Renal cortex interstitium (tissue), 11 donors: ENCODE measurements around the gene RNFT2. TPM values are rescaled to one million over a fixed set of nuclear protein-coding genes. Genes with fewer than 3 reads are reported as not detected.
"Not testable (repeated sequence)": the region's sequence is repeated elsewhere in the genome, so short reads cannot be mapped to it uniquely, and the experiment has no call there.

Source experiments
- DNase-seq, 11 donors: peaks; one replicate each; pipeline ENCODE4 v3.0.0-alpha.2; 2013; ENCODE audit warnings: low read depth in 9 of 11, low spot score in 4 of 11; ENCODE audit errors: extremely low read depth in 1 of 11
- polyA plus RNA-seq, 3 donors: library from polyadenylated mRNA; unstranded; fragments of 120-200 nt; gene quantifications; one replicate each; pipeline ENCODE4 v1.2.1, GENCODE V29; 2013; ENCODE audit not compliant: insufficient read length in 3 of 3

Gene RNFT2
- polyA plus RNA-seq, 3 donors: 4.1 to 6.7 (median 5.4) TPM

DNA sequence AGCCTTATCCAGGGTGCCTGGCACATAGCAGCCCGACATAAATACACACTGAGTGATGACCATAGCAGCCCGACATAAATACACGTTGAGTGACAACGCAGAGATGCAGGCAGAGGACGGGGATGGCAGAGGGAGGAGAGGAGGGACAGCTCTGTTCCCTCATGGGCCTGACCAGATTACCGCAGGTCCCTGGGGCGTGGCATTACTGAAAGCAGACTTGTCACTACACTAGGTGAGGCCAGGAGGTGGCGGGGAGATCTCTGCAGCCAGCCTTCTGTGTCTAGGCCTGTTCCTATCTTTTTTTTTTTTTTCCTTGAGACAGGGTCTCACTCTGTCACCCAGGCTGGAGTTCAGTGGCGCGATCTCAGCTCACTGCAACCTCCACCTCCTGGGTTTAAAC is 74.1 kb downstream of the RNFT2 start:
- no peak for DNase-seq

DNA sequence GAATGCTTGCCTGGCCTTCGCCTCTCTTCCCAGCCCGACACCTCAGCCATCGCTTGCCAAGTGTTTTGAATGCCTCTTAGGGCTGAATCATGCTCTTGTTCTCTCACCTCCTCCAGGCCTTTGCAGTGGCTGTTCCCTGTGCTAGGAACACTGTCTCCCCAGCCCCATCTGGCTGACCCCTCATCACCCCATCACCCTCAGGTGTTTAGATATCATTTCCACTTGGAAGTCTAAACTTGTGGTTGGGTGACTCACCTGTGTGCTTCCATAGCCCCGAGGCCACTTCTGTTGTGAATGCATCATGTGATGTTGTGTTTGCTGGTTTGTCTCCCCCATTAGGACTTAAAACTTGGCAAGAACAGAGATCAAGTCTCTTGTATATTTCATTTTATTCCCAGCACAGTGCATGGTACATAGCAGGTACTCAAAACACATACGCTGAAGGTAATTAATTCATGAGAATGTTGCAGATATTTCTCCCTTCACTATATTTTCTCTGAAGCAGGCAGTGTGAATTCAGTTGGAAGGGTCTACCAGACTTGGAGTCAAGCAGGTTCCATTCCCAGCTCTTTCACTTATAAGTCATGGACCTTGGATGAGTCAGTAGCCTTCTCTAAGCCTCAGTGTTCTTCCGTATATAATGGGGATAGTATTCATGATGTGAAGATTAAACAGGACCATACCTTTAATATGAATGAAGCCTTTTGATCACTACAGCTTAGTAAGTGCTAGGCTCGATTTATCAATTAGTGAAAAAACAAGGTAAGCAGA is 75.3 kb downstream of the RNFT2 start:
- DNase-seq: no peak

DNA sequence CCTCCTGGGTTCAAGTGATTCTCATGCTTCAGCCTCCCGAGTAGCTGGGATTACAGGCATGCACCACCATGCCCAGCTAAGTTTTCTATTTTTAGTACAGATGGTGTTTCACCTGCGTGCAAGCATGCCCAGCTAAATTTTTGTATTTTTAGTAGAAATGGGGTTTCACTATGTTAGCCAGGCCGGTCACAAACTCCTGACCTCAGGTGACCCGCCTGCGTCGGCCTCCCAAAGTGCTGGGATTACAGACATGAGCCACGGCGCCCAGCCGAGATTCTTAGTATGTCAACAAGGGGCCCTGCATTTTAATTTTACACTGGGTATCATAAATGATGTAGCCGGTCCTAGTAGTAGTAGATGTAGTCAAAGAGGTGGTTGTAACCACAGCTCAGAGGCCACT is 76.7 kb downstream of the RNFT2 start:
- not testable (repeated sequence) for DNase-seq

DNA sequence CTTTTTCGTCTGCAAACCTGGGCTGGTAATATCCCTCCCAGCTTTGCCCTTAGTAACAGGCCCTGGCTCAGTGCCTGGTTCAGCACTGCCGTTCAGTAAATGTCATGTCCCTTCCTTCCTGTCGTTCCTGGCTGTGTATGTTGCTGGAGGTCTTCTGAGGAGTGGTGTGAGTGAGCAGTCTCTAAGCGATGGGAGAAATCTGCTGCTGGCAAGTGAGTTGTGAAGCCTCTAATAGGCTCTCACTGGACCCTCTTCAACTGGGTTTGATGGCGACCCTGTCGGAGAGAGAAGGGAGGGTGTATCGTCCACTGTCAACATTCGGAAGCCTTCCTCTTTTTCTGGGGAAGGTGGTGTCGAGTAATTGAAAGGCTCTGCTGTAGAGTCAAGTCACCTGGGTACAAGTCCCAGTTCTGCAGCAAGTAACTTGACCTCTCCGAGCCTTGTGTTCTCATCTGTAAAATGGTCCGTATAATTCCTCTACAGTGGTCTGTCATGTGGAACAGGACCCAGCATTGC is 80.3 kb downstream of the RNFT2 start:
- peak in 6 of 11 donors; percentile 9 to 40 (median 29) for DNase-seq

DNA sequence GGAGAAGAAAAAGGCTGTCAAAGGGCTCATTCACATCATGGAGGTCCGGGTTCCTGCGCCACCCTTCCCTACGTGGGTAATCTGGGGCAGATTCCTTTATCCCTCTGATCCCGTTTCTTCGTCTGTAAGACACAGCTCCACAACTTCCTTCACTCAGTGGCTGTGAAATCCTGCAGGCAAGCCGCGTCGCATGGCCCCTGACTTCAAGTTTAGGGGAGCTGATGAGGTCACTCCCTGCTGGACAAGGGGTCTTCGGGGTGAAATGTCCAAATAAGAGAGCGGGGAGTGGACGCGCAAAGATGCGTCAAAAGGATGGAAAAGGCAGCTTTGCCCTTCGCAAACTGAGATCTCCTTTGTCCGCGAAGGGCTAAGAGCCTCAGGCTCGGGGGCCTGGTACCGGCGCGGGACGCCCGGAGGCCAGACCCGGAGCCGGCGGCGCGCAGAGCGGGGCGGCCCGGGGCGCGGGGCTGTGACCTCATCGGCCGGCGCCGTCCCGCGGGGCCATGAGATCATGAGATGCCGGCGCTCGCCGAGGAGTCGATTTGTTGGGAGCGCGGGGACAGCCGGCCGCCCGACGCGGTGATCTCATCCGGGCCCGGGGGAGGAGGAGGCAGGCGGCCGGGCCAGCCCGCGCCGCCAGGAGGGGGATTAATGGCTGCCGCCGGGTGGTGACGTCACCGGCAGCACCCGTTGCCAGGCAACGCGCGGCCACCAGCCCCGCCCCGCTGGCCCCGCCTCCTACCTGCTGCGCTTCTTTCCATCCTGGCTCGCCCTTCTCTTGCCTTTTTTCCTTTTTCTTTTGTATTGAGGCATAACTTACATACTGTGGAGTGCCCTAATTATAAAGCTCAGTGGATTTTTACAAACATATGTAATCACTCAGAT is 81.1 kb downstream of the RNFT2 start:
- DNase-seq: peak; percentile 69 to 89 (median 84)

DNA sequence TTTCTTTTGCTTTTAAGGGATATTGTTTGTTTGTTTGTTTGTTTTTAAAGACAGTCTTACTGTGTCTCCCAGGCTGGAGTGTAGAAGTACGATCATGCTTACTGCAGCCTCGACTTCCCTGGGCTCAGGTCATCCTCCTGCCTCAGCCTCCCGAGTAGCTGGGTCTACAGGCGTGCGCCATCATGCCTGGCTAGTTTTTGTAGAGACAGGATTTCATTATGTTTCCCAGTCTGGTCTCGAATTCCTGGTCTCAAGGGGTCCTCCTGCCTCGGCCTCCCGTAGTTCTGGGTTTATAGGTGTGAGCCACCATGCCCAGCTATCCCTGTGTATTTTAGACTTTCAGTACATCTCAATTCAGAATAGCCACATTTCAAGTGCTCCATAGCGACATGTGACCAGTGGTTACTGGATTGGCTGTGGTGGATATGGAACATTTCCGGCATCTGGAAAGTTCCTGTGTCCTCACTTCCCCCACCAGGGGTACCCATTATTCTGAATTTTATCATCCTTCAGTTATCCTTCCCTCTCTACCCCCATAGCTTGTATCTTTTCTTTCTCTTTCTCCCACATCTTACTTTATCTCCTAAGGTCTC is 82.0 kb downstream of the RNFT2 start:
- no peak for DNase-seq

DNA sequence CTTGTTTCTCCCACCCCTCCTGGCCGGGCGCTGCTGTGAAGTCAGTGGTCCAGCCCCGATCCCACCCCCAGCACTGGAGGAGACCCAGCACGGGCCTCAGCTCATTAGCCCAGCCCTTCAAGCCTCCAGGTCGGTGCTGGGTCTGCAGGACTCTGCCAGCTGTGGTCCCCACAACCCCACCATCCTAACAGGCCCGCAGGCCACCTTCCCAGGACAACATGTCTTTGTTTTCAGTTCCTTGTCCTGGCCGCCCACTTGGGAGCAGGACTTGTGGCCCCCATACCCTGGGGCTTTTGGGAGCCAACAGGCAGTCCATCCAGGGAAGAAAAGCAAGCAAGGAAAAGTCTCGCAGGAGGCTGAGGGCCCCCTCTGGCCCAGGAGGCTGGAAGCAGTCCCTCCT is 83.2 kb downstream of the RNFT2 start:
- DNase-seq: no peak

DNA sequence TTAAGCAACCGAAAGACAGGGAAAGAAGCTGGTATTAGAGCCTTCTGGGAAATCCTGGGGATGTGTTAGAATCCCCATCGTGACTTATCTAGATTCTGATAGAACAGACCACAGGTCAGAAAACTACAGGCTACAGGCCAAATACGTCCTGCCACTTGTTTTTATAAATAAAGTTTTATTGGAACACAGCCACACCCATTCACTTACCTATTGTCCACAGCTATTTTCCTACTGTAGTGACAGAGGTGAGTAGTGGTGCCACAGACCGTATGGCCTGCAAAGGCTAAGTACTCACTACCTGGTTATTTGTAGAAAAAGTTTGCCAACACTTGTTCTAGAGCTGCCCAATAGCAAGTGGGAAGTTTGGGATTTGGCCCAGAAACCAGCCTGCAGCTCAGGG is 89.3 kb downstream of the RNFT2 start:
- DNase-seq: no peak

DNA sequence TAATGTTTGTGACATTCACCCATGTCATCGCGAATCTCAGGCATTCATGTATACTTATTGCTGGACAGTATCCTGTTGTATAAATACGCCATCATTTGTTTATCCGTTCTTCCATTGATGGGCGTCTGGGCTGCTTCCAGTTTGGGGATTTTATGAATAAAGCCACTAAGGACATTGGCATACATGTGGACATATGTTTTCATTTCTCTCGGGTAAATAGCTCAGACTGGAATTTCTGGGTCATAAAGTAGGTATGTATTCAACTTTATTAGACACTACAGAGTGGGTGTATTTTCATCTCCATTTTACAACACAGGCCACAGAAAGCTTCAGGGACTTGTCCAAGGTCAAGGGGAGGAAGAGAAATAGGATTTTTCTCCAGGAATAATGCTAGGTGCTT is 94.2 kb downstream of the RNFT2 start:
- no peak for DNase-seq

DNA sequence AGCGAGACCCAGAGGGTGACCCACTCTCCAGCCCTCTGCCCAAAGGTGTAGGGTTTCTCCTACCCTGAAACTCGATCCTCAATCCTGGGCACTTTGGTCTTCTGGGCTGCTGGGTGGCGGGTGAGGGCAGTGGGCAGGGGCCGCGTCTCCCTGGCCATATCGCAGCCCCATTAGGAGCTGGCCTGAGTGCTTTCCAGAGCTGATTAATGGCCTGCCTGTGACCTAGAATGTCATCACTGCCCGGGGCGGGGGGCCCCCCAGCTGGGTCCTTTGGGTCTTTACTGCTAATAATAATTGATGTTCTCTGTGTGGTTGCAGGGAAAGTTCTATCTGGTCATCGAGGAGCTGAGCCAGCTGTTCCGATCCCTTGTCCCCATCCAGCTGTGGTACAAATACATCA is 95.4 kb downstream of the RNFT2 start:
- DNase-seq: no peak

DNA sequence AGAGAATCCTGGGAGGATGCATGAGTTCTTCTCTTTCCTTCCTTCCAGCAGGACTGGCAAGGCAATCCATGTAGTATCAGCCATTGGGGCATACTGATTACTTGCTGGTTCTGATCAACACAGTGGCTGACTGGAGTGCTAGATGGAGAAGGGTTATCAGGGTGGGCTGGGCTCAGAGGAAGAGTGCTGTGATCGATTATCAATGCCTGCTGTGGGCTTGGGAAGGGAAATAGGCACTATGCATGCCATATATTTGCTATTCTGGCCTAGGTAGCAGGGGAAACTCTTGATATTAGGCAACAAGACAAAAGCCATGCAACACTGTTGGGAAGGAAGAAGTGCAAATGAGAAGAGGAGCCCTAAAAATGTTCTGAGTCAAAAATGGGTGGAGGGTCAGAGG is 97.4 kb downstream of the RNFT2 start:
- no peak for DNase-seq

DNA sequence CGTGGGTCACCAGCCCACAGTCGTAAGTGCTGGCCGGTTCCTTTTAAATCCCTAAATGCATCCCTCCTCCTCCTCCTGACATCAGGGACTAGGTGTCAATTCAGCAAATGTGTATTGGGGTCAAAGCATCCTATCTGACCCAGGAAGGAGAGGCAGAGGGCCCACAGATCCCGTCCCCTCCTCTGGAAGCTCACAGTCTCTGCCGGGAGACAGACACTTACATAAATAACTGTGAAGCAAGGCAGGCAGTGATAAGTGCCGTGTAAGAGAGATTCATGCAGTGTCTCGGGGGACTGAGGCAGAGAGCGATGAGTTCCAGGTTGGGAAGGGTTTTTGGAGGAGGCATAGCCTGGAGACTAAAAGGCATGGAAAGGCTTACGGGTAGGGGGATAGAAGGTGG is 99.0 kb downstream of the RNFT2 start:
- DNase-seq: no peak

DNA sequence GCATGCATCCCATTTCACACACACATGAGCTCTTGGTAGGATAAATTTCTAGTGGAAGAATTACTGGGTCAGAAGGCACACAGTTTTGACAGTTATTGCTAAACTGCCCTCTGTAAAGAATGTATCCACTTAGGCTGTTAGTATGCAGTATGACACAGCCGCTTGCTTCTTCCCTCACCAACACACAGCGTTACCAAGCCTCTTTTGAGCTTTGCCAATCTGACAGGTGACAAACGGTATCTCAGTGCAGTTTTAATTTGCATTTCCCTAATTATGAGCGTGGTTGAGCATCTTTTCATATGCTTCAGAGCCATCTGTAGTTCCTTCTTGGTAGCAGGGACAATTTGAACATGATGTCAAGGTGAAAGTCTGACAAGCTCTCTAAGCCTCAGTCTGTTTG is 100.2 kb downstream of the RNFT2 start:
- DNase-seq: no peak

DNA sequence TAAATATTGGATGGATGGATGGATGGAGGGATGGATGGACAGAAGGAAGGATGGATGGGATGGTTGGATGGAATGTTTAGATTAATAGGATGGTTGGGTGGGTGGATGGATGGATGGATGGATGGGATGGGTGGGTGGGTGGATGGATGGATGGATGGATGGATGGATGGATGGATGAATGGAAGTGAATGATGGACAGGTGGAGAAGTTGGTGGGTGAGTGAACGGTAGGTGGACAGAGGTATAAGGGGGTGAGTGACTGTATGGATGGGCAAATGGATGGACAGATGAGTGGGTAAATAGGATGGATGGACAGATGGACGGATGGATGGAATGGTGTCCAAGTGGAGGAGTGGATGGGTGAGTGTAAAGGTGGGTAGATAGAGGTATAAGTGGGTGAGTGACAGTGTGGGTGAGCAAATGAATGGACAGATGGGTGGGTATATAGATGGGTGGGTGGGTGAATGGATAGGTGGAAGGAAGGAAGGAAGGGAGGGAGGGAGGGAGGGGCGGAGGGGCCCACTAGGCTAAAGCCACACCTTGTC is 101.2 kb downstream of the RNFT2 start:
- DNase-seq: no peak

DNA sequence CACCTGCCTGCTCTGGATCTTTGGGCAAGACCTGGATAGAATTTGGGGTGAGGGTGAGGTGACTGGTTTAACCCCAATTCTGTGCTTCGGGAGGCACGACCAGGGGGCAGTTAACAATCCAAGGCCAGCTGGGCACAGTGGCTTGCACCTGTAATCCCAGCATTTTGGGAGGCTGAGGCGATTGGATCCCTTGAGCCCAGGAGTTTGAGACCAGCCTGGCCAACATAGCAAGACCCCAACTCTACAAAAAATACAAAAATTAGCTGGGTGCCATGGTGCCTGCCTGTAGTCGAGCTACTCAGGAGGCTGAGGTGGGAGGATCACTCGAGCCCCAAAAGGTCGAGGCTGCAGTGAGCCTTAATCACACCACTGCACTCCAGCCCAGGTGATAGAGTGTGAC is 105.0 kb downstream of the RNFT2 start:
- DNase-seq: no peak

DNA sequence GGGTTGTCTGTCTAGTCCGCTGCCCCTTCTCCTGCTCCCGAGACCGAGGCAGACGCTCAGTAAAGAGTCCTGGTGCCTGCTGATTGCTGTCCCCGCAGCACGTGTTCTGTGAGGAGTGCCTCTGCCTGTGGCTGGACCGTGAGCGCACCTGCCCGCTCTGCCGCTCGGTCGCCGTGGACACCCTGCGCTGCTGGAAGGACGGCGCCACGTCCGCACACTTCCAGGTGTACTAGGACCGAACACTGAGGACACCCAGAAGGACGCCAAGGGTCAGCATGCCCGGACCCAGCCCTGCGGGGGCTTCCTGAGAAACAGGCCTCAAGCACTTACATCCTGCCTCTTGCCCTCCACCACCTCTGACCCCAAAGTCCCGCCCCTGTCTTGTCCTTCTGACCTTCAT is 111.1 kb downstream of the RNFT2 start:
- no peak for DNase-seq

DNA sequence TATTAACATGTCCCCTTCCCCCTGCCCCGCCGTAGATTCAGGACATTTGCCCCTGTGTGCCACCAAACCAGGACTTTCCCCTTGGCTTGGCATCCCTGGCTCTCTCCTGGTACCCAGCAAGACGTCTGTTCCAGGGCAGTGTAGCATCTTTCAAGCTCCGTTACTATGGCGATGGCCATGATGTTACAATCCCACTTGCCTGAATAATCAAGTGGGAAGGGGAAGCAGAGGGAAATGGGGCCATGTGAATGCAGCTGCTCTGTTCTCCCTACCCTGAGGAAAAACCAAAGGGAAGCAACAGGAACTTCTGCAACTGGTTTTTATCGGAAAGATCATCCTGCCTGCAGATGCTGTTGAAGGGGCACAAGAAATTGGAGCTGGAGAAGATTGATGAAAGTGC is 114.2 kb downstream of the RNFT2 start:
- no peak for DNase-seq

DNA sequence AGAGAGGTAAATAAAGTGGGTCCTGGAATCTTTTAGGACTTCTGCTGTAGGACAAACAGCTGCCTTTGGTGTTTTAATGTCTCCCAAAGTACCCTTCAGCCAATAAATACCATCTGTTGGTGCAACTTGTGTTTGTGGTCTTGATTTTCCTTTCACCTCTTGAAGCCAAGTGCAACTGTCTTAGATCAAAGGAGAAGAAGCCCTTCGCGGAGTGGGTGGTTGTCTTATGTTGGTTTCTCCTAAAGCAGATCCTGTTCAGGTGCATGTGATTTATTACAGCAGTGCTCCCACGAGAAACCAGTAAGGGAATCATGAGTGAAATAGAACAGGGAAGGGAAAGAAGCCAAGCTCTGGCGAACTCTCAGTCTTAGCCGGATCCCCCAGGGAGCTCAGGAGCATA is 115.4 kb downstream of the RNFT2 start:
- DNase-seq: no peak

DNA sequence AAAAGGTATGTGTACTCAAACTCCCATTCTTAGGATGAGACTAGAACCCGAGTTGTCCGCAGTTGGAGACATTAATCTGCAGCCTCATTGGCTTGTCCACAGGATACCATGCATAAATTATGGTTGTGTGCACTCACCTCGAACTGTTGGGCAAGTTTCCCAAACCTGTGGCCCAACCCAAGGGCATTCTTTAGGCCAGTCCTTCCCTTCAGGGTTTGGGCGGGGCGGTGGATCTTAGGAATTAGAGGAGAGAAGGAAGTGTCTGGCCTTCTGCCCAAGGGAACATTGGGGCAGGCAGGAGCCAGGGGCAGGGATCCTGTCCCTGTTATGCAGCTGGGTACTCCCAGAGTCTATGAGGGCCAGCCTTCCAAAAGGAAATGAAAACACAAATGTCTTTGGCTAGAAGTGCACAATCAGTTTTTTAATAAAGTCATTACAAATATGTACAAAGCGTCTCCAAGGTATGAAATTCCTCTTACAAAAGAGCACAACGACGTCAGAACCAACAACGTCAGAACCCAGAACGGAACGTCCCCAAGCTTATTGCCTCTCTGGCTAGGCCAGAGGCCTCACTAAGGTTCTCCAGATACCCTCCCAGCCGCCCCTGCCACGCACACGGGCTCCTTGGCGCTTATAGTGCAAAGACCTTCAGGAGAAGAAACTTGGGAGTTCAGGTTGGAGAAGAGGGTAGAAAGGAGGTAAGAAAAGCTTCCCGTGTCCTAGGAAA is 117.8 kb downstream of the RNFT2 start:
- DNase-seq: no peak
